Measurements from ENCODE around the gene TRABD2B.

The TRABD2B gene

DNA sequence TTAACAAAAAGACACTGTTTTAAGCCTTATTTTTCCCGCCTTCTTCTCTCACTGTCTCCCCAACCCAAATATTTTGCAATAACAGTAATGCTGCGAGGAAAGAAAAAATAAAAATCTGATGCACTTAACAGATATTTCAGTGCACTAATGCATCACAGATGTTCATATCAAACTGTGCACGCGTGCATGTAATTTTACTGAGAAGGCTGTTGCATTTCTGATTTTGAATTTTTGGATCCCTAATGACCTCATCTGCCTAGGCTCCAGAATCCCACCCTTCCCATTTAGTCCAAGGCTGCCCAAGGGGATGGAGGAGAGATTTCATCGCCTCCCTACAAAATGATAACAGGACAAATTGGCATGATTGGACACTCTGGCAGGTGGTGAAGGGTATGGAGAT is 5.5 kb downstream of the TRABD2B start:
- peak; percentile 39 for DNase-seq

DNA sequence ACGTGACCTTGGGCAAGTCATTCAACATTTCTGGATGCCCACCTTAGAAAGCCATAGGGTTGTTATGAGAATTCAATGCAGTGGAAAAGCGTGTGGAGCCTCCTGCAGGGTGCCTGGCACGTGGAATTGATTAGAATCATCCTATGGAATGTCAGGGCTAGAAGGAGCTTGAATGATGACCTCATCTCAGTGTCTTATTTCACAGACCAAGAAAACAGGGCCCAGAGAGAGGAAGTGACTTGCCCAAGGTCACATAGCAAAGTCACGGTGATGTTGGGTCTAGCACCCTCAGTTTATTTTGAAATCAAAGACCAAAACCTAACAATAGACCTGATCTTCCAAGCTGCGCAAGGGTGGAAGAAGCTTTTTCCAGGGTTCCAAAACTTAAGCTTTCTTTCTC is 6.0 kb downstream of the TRABD2B start:
- peak; percentile 84 for DNase-seq

DNA sequence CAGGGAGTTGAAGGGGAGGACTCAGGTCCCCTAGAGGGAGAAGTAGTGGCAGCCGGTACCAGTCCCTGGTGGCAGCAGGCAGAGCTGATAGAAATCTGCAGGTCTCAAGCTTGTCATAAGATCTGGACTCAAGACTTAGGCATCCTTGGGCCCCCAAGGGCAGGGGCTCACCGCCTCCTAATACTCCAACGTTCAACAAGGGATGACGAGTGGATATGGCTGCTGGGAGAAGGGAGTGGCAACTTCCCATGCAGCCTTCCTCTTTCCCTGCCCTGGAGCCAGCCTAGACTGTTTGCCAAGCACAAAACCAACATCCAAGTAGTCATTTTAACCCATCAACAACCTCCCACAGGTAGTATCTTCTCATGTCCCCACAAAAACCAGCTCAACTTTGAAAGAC is 6.9 kb downstream of the TRABD2B start:
- DNase-seq, result no peak

GRCh38 chr1:47987601-47988000 is 9.6 kb downstream of the TRABD2B start:
- no peak for DNase-seq

DNA sequence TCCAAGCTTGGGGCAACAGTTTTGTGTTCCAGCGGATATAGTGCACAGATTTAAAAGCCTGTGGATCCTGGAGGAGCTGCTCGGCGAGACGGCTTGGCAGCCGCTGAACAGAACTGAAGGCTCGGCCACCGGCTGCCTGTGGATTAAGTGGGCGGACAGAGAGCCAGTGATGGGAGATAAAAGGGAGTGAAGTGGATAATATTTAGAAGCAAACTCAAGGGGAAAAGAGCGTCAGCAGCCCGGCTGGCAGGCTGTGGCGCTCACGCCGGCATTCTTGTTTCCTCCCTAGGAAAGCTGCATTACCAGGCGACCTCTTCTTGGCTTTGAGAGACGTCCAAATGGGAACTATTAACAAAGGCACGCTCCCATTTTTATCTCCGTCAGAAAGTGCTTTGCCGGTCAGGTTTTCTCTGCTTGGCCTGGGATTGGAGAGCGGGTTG is 10.4 kb downstream of the TRABD2B start:
- DNase-seq, result peak; percentile 9

GRCh38 chr1:47985018-47985417 is 12.2 kb downstream of the TRABD2B start:
- no peak for DNase-seq

- no peak for DNase-seq
These were observed 12.9 kb downstream of the TRABD2B start for GRCh38 chr1:47984175-47984789.

- no peak for DNase-seq
These were observed 13.5 kb downstream of the TRABD2B start for GRCh38 chr1:47983691-47984090.

DNA sequence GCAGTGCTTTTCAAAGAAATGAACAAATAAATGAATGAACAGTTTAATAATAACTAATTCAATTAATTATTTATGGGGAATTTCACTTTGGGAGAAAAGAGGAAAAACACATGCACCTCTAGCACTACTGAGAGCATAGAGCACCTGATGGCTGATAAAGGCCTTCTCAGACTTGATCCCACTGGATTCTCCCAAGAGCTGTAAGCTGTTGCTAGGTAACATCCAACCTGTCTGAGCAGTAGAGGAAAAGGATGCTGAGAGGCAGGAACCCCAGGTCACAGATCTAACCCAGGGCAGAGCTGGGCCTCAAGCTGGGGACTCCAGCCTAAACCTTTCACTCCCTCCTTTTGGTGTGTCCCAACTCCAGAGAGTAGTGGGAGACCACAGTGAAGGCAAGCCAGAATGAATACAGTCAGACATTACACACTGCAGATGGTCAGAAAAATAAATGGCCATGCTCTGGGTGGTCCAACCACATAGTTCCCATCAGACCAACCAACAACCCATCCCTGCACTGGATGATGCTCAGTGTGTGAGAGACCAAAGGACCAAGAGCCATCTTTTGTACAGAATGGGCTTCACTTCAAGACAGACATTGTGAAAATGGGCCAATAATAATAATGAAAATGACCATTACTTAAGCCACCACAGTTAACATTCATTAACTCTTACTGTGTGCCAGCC is 15.4 kb downstream of the TRABD2B start:
- no peak for DNase-seq

GRCh38 chr1:47980501-47980900 is 16.7 kb downstream of the TRABD2B start:
- no peak for DNase-seq

DNA sequence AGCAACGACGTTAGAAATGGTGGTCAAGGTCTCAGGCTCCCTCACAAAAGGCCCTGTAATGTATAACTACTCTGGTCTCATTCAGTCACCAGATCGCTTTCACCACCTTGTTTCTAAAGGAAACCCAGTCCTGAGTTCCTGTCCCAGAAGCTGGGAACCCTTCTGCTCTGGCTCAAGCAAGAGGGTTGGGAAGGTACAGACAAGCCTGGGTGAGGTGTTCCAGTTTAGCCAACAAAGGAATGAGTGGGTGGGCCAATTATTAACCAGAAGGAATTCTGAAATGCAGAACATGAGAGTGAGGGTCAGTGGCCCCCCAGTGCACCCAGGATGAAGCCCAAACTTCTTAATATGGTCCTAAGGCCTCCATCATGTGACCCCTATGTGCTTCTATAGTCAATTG is 17.5 kb downstream of the TRABD2B start:
- no peak for DNase-seq

GRCh38 chr1:47978486-47978885 is 18.7 kb downstream of the TRABD2B start:
- DNase-seq, result no peak

- DNase-seq, result no peak
These were observed 20.5 kb downstream of the TRABD2B start for GRCh38 chr1:47976728-47977127.

GRCh38 chr1:47976267-47976666 is 20.9 kb downstream of the TRABD2B start:
- DNase-seq, result no peak

DNA sequence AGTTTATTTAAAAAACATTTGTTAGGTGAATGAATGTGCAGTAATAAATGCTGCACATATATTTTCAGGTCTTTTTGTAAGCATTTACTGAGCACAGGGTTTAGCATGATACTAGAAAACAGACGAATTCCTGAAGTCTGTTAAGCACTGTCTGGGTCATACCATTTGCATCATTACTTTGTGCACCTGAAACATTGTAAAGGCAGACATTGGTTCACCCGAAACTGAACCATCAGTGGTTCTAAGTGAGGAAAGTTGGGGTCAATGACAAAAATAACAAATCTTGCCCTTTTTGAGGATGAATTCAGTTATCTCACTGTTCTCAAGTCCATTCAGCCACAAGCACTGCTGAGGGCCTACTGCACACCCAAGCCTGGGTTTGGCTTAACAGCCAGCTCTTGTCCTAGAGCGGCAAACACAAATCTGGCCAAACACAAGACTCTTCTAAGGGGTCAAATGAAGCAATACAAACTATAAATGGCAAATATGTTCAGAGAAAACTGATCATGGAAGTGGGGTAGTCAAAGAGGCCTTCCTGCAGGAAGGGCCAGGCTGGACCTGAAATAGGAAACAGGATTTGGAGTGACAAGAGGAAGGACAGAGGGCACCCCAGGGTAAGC is 21.8 kb downstream of the TRABD2B start:
- no peak for DNase-seq

DNA sequence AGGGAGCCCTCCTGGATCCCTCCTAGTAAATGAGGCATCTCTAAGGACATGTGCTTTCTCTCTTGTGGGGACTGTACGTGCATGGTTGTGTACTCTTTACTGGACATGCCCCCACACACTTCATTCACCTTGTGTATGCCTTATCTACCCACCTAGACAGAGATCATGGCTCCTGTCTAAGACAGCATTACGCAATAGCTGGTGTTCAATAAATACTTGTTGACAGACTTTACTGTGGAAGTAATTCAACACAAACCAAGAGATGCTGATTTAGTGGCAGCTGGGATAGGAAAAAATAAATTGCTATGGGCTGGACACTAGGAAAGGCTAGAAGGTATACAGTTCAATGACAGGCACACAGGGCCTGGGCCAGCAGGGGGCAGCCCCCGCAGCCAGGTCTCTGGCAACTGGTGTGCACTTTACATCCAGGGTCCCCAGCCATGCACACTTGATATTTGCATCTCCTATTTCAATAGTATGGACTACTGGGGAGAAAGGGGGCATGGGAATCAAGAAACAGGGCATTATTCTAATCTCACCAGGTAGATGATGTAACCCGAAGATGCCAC is 24.2 kb downstream of the TRABD2B start:
- DNase-seq, result no peak

DNA sequence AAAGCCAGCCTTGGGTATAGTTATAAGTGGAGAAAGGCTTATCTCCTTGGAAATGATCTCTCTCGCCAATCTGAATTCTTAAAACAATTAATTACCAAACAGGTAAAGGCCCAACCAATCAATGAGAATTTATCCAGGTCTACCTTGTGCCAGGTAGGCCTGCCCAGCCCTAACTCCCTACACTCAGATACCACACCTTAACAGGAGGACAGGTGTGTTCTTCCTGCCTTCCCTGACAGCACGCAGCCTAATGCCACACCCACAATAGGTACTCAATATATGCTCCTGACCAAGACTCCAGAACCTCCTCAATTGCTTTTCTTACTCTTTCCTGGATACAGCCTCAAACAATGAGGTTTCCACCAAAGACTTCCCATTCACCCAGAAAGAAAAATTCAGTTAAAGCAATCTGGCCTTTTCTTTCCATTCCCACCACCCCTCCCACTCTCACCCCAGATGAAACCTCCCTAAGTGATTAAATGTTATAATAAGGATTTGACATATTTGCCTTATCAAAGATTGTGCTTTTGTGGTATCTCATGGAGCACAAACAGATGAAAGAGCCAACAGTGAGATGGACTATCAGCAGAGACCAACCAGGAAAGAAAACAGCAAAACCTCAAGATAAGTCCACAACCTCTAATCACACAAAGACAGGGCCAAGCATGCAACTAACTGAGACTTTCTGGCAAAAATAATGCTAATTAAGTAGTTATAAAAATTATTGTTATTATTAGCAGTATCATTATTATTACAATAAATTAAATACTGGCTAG is 25.6 kb downstream of the TRABD2B start:
- no peak for DNase-seq

GRCh38 chr1:47970882-47971281 is 26.3 kb downstream of the TRABD2B start:
- DNase-seq, result no peak

- no peak for DNase-seq
These were observed 27.7 kb downstream of the TRABD2B start for GRCh38 chr1:47969478-47969877.

GRCh38 chr1:47968556-47968888 is 28.7 kb downstream of the TRABD2B start:
- DNase-seq, result no peak

GRCh38 chr1:47967864-47968555 is 29.2 kb downstream of the TRABD2B start:
- DNase-seq, result no peak

- no peak for DNase-seq
These were observed 31.4 kb downstream of the TRABD2B start for GRCh38 chr1:47965816-47966215.

- no peak for DNase-seq
These were observed 32.5 kb downstream of the TRABD2B start for GRCh38 chr1:47964636-47965035.
